Heart right ventricle (tissue), 16 donors: Measurements from ENCODE around the gene DIP2C. TPM values are rescaled to one million over a fixed set of nuclear protein-coding genes. Genes with fewer than 3 reads are reported as not detected.

Experiments used
- ATAC-seq, 8 donors: fragments of 200-7000 bp; cut with Tn5 transposase; one replicate each; pipeline ENCODE4 v1.9.1; 2020; ENCODE audit warnings: mild to moderate bottlenecking in 8 of 8, moderate library complexity in 8 of 8, moderate number of reproducible peaks in 1 of 8
- DNase-seq, 2 donors: peaks; one replicate each; pipeline ENCODE4 v3.0.0-alpha.2; 2020
- H3K27ac ChIP-seq, 10 donors: fragments of 200-600 bp; sonication (generic) in 2 of 10; one replicate each; pipeline versions ENCODE4 v1.5.0 to v1.8.0; 2020 to 2022; ENCODE audit warnings: mild to moderate bottlenecking in 3 of 10
- H3K27me3 ChIP-seq, 7 donors: fragments of 200-600 bp; one replicate each; pipeline ENCODE4 v1.8.0; 2021 to 2022; ENCODE audit warnings: mild to moderate bottlenecking in 2 of 7
- H3K36me3 ChIP-seq, 9 donors: fragments of 200-600 bp; sonication (generic) in 1 of 9; one replicate each; pipeline versions ENCODE4 v1.5.0 to v1.8.0; 2020 to 2022; ENCODE audit warnings: mild to moderate bottlenecking in 2 of 9
- H3K4me1 ChIP-seq, 9 donors: fragments of 200-600 bp; sonication (generic) in 1 of 9; one replicate each; pipeline versions ENCODE4 v1.5.0 to v1.8.0; 2020 to 2022; ENCODE audit warnings: mild to moderate bottlenecking in 4 of 9
- H3K4me3 ChIP-seq, 10 donors: fragments of 200-600 bp; sonication (generic) in 2 of 10; one replicate each; pipeline versions ENCODE4 v1.5.0 to v1.8.0; 2020 to 2022; ENCODE audit warnings: mild to moderate bottlenecking in 7 of 10, moderate library complexity in 2 of 10
- H3K9me3 ChIP-seq, 11 donors: fragments of 200-600 bp in 10 of 11; sonication (generic) in 2 of 11; one replicate each; pipeline versions ENCODE4 v1.5.0 to v1.8.0; 2013 to 2022; ENCODE audit warnings: mild to moderate bottlenecking in 2 of 11, control low read depth in 1 of 11, moderate library complexity in 1 of 11
- CTCF ChIP-seq, 9 donors: fragments of 200-600 bp; sonication (generic) in 2 of 9; IDR thresholded peaks; one replicate each; pipeline versions ENCODE4 v1.5.0 to v1.8.0; 2021 to 2022; ENCODE audit warnings: antibody characterized with exemption in 9 of 9, mild to moderate bottlenecking in 5 of 9, moderate library complexity in 1 of 9
- WGBS, 2 donors: extraction: QIAGEN DNeasy Blood & Tissue Kit; methylation state at CpG; one replicate each; pipeline ENCODE4 v1.1.7; 2013; ENCODE audit warnings: inconsistent platforms in 1 of 2; 5-methylcytosine and 5-hydroxymethylcytosine counted together
- intact Hi-C, 10 donors: fragments of 100-400 bp; cut with DNase I; formaldehyde crosslinking; loops; one replicate each; pipeline versions ENCODE4 v1.11.1 to v1.14.2; 2022
- polyA plus RNA-seq, 2 donors: library from polyadenylated mRNA; stranded (reverse); fragments of 200-250 nt; gene quantifications; one replicate each; pipeline ENCODE4 v1.2.3, GENCODE V29; 2013
- total RNA-seq, 10 donors: library from RNA; stranded (reverse); fragmentation: NEBNext Ultra II Directional in 3 of 10; extraction: Animal tissue kit (Norgen Biotek cat#: 25700) in 3 of 10; gene quantifications; one replicate each; pipeline versions ENCODE4 v1.2.1 to v1.2.4, GENCODE V29; 2021 to 2023
- donor health status: Arrhythmogenic right ventricular cardiomyopathy.
- donor health status: ischemic (EF 13 %, LVEDD 7.1; RV severe dilation, severe dysfunction).
- donor health status: healthy with polysubstance abuse.
- donor health status: DM: no; HTN: yes; CAD: no.
- donor health status: DM: no; HTN: no; CAD: no.
- donor health status: ischemic (EF 25% LVEDD 6.9; RV normal size, moderate dysfunction).
- donor health status: ischemic (EF 25% LVEDD 5.7; RV mildly dilated, moderate dysfunction).
- donor health status: healthy.
- donor health status: DM: yes; HTN: yes; CAD: no.
- donor health status: Ischemic cardiomyopathy.
- donor health status: ischemic (EF 35%, LVEDD 5.7; RV mildly dilated, moderate dysfunction).
- donor health status: nonischemic (EF 11% LVEDD 7.7; RV severe dilation, severe dysfunction).
- donor health status: DM: yes; HTN: yes; CAD: no.
- donor health status: PGD.
- donor health status: ischemic (EF 29% LVEDD 5.4; RV normal size, mild dysfunction).
- donor health status: nonischemic (EF 23%, LVEDD 6.1; RV moderate dilation, normal function).

The DIP2C gene
- total and polyA plus RNA-seq, 12 donors, result 7.1 to 48.2 (median 33.7) TPM

GRCh38 chr10:437698-438490 lies 251.6 kb downstream of the DIP2C start:
- intact Hi-C loops, result no loop called here
- WGBS, 2 donors, result 91 to 92% methylated on average over 3 of the region's 3 CpGs

DNA sequence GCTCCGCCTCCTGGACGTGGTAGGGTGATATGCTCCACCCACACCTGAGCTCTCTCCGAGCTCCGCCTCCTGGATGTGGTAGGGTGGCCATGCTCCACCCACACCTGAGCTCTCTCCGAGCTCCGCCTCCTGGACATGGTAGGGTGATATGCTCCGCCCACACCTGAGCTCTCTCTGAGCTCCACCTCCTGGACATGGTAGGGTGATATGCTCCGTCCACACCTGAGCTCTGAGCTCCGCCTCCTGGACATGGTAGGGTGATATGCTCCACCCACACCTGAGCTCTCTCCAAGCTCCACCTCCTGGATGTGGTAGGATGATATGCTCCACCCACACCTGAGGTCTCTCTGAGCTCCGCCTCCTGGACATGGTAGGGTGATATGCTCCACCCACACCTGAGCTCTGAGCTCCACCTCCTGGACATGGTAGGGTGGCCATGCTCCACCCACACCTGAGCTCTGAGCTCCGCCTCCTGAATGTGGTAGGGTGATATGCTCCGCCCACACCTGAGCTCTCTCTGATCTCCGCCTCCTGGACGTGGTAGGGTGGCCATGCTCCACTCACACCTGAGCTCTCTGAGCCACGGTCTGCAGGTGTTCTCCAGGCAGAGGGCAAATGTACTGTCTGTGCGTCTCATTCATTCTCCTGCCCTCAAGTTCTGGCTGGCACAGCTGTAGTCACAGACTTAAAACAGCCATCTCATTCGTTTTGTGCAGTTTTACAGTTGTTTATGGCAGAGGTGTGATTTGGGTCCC lies 252.4 kb downstream of the DIP2C start:
- Histone ChIP-seq H3K4me1 (no peaks in the 10 kb centered on the region), H3K27ac (no peak overlapping the region), H3K36me3 (peaks cover 0 to 31% (median 0%) of the 10 kb centered on the region in 9 donors), H3K9me3 (peaks cover 0 to 4% (median 0%) of the 10 kb centered on the region in 11 donors), H3K4me3 (no peak overlapping the region), H3K27me3 (no peaks in the 10 kb centered on the region)
- ATAC-seq, result no peak
- intact Hi-C loops, result no loop called here
- no peak for TF ChIP-seq CTCF (IDR thresholded peaks at IDR 0.05)
- 91 to 94% methylated on average over 16 to 17 of the region's 17 CpGs for WGBS, 2 donors
- no peak for DNase-seq

More at GRCh38 chr10:437698-438490, 251.6 kb downstream of the DIP2C start:
- Histone ChIP-seq H3K9me3 (no peaks in the 10 kb centered on the region), H3K27me3 (no peaks in the 10 kb centered on the region), H3K27ac (no peak overlapping the region), H3K4me1 (no peaks in the 10 kb centered on the region), H3K4me3 (no peak overlapping the region), H3K36me3 (peaks cover 0 to 31% (median 0%) of the 10 kb centered on the region in 9 donors)
- no peak for ATAC-seq
- no peak for TF ChIP-seq CTCF (IDR thresholded peaks at IDR 0.05)
- no peak for DNase-seq

- no peak for ATAC-seq
- WGBS, 2 donors, result 96 to 97% methylated on average over 19 of the region's 19 CpGs
- Histone ChIP-seq H3K27ac (no peak overlapping the region), H3K9me3 (peaks cover 0 to 11% (median 0%) of the 10 kb centered on the region in 11 donors), H3K4me1 (no peaks in the 10 kb centered on the region), H3K27me3 (no peaks in the 10 kb centered on the region), H3K4me3 (no peak overlapping the region), H3K36me3 (peaks cover 0 to 31% (median 0%) of the 10 kb centered on the region in 9 donors)
- no peak for DNase-seq
- intact Hi-C loops, result no loop called here
- TF ChIP-seq CTCF (IDR thresholded peaks at IDR 0.05), result no peak
These were observed 253.3 kb downstream of the DIP2C start for GRCh38 chr10:436013-436697.

GRCh38 chr10:435397-435796 lies 254.1 kb downstream of the DIP2C start:
- 79 to 94% methylated on average over 3 of the region's 3 CpGs for WGBS, 2 donors
- no peak overlapping the region for H3K4me3 ChIP-seq
- H3K27me3 ChIP-seq, result no peaks in the 10 kb centered on the region
- DNase-seq (no peak), ATAC-seq (no peak)
- TF ChIP-seq CTCF (IDR thresholded peaks at IDR 0.05), result no peak
- intact Hi-C loops, result no loop called here
- peaks cover 0 to 24% (median 0%) of the 10 kb centered on the region in 9 donors for H3K36me3 ChIP-seq
- H3K9me3 ChIP-seq, result peaks cover 0 to 15% (median 0%) of the 10 kb centered on the region in 11 donors
- H3K27ac ChIP-seq, result no peak overlapping the region
- no peaks in the 10 kb centered on the region for H3K4me1 ChIP-seq
